DMS53 (cell line): ENCODE results near the gene CDH13.

ENCODE experiments used
- DNase-seq: peaks from one replicate; lab custom pipeline; 2025; lab: John Stamatoyannopoulos, UW

CDH13 gene

GRCh38 chr16:83248735-83249463 lies 622.1 kb downstream of the CDH13 start:
- no peak for DNase-seq

- peak; percentile 17 for DNase-seq
Measured at GRCh38 chr16:83253521-83253920, 626.8 kb downstream of the CDH13 start.

GRCh38 chr16:83258366-83258928 lies 631.7 kb downstream of the CDH13 start:
- no peak for DNase-seq

GRCh38 chr16:83266848-83267553 lies 640.2 kb downstream of the CDH13 start:
- no peak for DNase-seq

GRCh38 chr16:83268169-83268568 lies 641.4 kb downstream of the CDH13 start:
- no peak for DNase-seq

- no peak for DNase-seq
Measured at GRCh38 chr16:83269048-83269447, 642.3 kb downstream of the CDH13 start.

- no peak for DNase-seq
Measured at GRCh38 chr16:83269541-83269940, 642.8 kb downstream of the CDH13 start.

GRCh38 chr16:83270061-83270460 lies 643.3 kb downstream of the CDH13 start:
- DNase-seq, result no peak

- DNase-seq, result no peak
Measured at GRCh38 chr16:83270640-83271039, 643.9 kb downstream of the CDH13 start.

- DNase-seq, result no peak
Measured at GRCh38 chr16:83271123-83271522, 644.4 kb downstream of the CDH13 start.

GRCh38 chr16:83271970-83272575 lies 645.3 kb downstream of the CDH13 start:
- no peak for DNase-seq

- DNase-seq, result no peak
Measured at GRCh38 chr16:83272843-83273242, 646.1 kb downstream of the CDH13 start.

- DNase-seq, result no peak
Measured at GRCh38 chr16:83273504-83274173, 646.9 kb downstream of the CDH13 start.

GRCh38 chr16:83279251-83279650 lies 652.5 kb downstream of the CDH13 start:
- no peak for DNase-seq

- DNase-seq, result no peak
Measured at GRCh38 chr16:83285921-83286320, 659.2 kb downstream of the CDH13 start.

GRCh38 chr16:83296505-83296904 lies 669.7 kb downstream of the CDH13 start:
- DNase-seq, result no peak

- no peak for DNase-seq
Measured at GRCh38 chr16:83298541-83298940, 671.8 kb downstream of the CDH13 start.

- DNase-seq, result peak; percentile 6
Measured at GRCh38 chr16:83300326-83300725, 673.6 kb downstream of the CDH13 start.

- no peak for DNase-seq
Measured at GRCh38 chr16:83301971-83302370, 675.2 kb downstream of the CDH13 start.

- DNase-seq, result peak; percentile 22
Measured at GRCh38 chr16:83302853-83303252, 676.1 kb downstream of the CDH13 start.

GRCh38 chr16:83305092-83305491 lies 678.3 kb downstream of the CDH13 start:
- DNase-seq, result no peak

GRCh38 chr16:83306961-83307593 lies 680.3 kb downstream of the CDH13 start:
- DNase-seq, result no peak
